GM18511 (cell line): ENCODE results near the gene ARL9.
A peak's percentile ranks its signal among the peaks of the same experiment; 100 is the strongest.
"Not testable (repeated sequence)": the region's sequence is repeated elsewhere in the genome, so short reads cannot be mapped to it uniquely, and the experiment has no call there.

ENCODE experiments used
- ATAC-seq: cut with Tn5 transposase; IDR thresholded peaks from one replicate; pipeline ENCODE4 v1.9.1; 2021; ENCODE audit warnings: mild to moderate bottlenecking, moderate library complexity; ENCODE audit not compliant: unreplicated experiment

The ARL9 gene

DNA sequence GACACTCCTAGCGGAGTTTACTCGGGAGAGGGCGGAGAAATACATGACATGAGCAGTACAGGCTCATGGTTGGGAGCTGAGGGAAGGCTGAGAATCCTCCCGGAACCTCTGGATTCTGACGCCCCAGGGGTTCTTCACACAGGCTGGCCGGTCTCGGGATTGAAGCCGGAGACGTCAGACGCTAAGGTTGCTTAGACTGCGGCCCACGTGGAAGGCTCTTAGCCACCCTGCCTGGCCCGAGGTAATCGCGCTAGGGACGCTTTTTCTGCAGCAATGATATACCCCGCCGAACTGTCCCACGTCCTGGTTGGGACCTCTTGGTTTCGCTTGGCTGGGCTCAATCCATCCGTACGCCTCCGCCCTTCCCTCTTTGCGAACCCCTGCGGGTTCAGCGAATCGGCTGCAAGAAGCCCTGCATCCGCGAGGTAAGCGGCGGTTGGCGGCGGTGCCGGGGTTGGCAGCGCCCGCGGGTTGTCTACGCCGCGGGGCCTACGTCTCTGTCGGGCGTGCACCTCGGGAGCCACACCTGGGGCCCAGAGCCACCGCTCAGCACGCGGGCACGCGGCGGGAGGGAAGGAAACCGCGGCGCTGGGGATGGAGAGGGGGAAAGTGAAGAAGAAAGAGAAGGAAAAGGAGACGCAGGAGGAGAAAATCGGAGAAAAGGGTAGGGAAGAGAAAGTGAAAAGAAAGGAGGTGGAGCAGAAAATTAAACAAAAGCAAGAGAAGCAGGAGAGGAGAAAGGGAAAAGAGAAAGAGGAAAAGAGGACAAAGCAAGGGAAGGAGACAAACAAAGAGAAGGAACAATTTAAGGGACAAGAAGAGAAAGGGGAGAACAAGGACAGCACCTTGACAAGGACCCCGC lies at the start of gene ARL9:
Gene ARL9 (plus strand): TSS at position 523 of the 862 bp plus-strand sequence. CDS start 72 bp downstream, at position 595.
- ATAC-seq = peak; percentile 76

DNA sequence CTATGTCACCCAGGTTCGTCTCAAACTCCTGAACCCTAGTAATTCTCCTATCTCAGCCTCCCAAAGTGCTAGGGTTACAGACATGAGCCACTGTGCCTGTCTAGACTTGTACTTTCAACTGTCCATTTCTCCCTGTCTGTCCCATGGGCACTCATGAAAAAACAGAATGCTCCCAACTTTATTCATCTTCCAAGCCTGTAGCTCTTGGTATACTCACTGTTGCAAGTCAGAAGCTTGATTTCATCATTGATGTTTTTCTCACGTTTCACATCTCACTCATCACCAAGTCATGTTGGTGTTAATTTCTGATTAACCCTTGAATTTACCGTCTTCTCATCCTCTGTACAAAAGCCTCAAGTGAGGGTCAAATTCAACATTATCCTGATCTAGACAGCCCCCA lies 45.5 kb upstream of the ARL9 start:
- no peak for ATAC-seq

GRCh38 chr4:56462157-56462556 lies 43.4 kb upstream of the ARL9 start:
- ATAC-seq = no peak

GRCh38 chr4:56463711-56464110 lies 41.9 kb upstream of the ARL9 start:
- ATAC-seq = no peak

GRCh38 chr4:56464581-56464980 lies 41.0 kb upstream of the ARL9 start:
- no peak for ATAC-seq

DNA sequence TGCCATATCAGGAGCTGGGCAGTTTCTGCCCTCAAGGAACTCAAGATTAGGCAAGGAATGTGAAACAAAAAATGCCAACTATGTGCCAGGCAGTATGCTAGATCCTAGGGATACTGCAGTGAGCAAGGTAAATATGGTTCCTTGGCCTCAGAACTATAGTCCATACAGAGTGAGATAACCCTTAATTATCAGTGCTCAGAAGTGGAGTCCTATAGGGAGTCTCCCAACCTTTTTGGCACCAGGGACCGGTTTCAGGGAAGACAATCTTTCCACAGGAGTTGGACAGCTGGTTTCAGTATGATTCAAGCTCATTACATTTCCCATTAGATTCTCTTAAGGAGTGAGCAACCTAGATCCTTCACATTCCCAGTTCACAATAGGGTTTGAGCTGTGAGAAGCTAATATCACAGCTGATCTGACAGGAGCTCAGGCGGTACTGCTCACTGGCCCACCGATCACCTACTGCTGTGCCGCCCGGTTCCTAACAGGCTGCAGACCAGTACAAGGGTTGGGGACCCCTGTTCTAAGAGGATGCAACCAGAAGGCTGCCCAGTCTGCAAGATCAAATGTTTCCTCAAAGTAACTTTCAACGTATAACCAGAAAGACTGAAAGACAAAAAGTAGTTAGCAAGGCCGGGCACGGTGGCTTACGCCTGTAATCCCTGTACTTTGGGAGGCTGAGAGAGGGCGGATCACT lies 39.8 kb upstream of the ARL9 start:
- no peak for ATAC-seq

GRCh38 chr4:56466296-56466761 lies 39.3 kb upstream of the ARL9 start:
- not testable (repeated sequence) for ATAC-seq

DNA sequence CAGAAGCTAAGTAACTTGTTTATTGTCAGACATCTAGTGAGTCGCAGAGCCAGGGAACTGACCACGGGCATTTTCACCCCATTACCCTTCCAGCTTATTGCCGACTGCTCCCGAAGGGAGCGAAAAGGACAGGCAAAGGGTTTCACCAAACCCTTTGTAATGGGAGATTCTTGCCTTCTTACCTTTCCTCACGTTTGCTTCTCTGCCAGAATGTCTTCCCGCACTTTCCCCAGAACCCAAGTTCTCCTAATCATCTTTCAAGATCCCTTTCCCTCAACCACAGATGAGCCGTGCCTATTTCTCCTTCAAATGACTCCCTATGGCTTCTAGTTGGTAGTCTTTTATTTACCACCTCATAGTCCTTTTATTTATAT lies 38.7 kb upstream of the ARL9 start:
- no peak for ATAC-seq

- peak; percentile 94 for ATAC-seq
These were observed 38.1 kb upstream of the ARL9 start, which contains the start of gene SRP72 for GRCh38 chr4:56467284-56468096. Gene SRP72 (plus strand): TSS chr4:56467617. CDS start chr4:56467636, 19 bp downstream.

DNA sequence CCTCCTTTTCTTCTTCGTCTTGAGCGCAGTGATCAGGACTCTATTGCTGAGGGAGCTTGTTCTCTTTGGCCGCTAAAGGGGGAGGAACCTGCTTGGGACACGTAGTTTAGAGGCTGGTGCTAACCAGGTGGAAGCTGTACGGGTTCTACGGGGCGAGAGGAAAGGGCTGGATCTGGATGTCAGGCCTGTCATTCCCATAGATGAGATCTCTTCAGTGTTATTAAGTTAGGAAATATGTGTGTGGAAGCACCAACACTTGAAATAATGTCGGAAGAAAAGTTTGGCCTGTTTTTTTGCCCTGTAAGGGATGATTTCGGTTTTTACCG lies 37.5 kb upstream of the ARL9 start:
- ATAC-seq = peak; percentile 58

DNA sequence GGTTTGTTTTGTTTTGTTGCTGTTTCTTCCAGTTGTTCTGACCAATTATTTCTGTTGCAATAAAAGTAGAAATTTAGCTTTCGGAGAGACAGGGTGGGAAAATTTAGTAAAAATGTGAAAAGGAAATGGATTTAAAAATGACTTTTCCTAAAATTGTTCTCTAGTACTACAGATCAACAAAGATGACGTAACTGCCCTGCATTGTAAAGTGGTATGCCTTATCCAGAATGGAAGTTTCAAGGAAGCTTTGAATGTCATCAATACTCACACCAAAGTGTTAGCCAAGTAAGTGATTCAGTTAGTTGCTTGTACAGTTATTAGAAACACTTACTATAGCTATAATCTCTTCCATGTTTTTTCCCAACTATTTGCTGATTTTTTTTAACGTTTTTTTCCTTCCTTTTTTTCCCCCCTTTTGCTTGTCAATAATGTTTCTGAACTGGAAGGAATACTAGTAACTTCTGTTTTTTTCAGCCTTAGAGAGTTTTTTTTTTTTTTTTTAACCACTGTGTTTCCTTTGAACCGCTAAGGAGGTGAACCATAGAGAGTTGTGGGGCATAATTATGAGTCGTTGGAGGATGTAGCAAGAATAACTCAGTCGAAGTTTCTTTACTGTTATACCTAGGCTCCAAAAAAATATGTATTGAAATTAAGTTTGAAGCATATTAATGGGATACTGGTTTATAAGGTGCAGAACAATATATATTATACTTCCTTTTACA lies 35.9 kb upstream of the ARL9 start:
- no peak for ATAC-seq

- peak; percentile 91 for ATAC-seq
These were observed 29.7 kb upstream of the ARL9 start for GRCh38 chr4:56475917-56476316.

DNA sequence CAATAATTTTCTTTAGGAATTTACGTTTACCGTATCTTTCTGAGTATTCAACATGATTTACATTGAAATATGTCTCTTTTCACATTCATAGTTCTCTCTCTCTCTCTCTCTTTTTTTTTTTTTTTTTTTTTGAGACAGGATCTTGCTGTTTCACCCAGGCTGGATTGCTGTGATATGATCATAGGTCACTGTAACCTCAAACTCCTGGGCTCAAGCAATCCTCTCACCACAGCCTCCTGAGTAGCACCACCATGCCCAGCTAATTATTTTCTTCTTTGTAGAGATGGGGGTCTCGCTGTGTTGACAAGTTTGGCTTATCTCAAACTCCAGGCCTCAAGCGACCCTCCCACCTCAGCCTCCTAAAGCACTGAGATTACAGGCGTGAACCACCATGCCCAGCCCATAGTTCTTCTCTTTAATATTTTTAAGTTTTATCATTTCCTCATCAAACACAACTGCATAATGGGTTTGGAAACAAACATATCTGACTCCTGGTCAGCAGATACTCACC lies 28.3 kb upstream of the ARL9 start:
- ATAC-seq = no peak

- no peak for ATAC-seq
These were observed 24.9 kb upstream of the ARL9 start for GRCh38 chr4:56480691-56481090.

- ATAC-seq = no peak
These were observed 9.3 kb upstream of the ARL9 start for GRCh38 chr4:56496241-56496640.

- no peak for ATAC-seq
These were observed 5.5 kb downstream of the ARL9 start for GRCh38 chr4:56511098-56511497.

DNA sequence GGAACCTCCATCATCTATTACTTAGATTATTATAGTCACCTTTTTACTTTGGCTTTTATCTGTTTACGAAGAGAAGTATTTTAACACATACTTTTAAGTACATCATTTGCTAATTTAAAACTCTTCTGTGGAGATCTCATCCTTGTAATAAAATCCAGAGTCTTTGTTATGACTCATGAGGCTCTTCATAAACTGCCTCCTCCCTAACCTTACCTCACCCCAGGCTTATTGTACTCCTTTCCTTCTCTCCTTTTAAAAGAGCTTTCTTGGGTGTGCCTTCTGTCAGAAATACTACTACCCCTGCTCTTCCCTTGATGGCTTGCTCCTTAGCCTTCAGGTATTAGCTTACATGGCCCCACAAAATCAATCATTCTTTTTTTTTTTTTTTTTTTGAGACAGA lies 6.6 kb downstream of the ARL9 start:
- no peak for ATAC-seq

GRCh38 chr4:56513517-56513916 lies 7.9 kb downstream of the ARL9 start:
- no peak for ATAC-seq

GRCh38 chr4:56530269-56531148 lies 24.9 kb downstream of the ARL9 start:
- ATAC-seq = peak; percentile 85
